GM12878 (cell line): ENCODE measurements around the gene NEFH. TPM values are rescaled to one million over a fixed set of nuclear protein-coding genes. Genes with fewer than 3 reads are reported as not detected.
A peak's percentile ranks its signal among the peaks of the same experiment; 100 is the strongest.

Experiments
- ATAC-seq: fragments of 200-7000 bp; cut with Tn5 transposase; 3 replicates; pipeline ENCODE4 v1.9.1; 2020; ENCODE audit warnings: mild to moderate bottlenecking, moderate library complexity
- BruUV-seq: library from RNA; stranded (reverse); fragments of 400-500 nt; replicated peaks from 2 replicates; lab custom pipeline; 2021; lab: Mats Ljungman, UMichigan
- CTCF ChIA-PET: fragments of 300-600 bp; sonication (Branson Sonifier 250); formaldehyde crosslinking; extraction: SDS; loops from one replicate; lab custom pipeline; 2021; ENCODE audit warnings: inconsistent platforms; lab: Yijun Ruan, JAX
- POLR2A ChIA-PET: fragments of 350-600 bp; formaldehyde crosslinking; extraction: SDS; loops from one replicate; lab custom pipeline; 2021; ENCODE audit warnings: inconsistent platforms; lab: Charles Lee
- RAD21 ChIA-PET: fragments of 300-600 bp; sonication (Branson Sonifier 250); formaldehyde crosslinking; loops from one replicate; lab custom pipeline; 2023; ENCODE audit warnings: antibody characterized with exemption; ENCODE audit not compliant: unreplicated experiment; lab: Charles Lee
- SMC1A ChIA-PET: fragments of 300-600 bp; sonication (Branson Sonifier 250); formaldehyde crosslinking; loops from one replicate; lab custom pipeline; 2023; ENCODE audit not compliant: unreplicated experiment, uncharacterized antibody; lab: Charles Lee
- DNase-seq: peaks from one replicate; pipeline ENCODE4 v3.0.0-alpha.2; 2011; ENCODE audit warnings: low read depth, low spot score
- FAIRE-seq: peaks from 3 replicates; lab custom pipeline; 2011; peaks lifted over from hg19 to GRCh38; lab: Jason Lieb, UNC
- H2AFZ ChIP-seq: 2 replicates; pipeline ENCODE4 v1.6.0; 2011; ENCODE audit warnings: low read depth, low read length, control low read depth; ENCODE audit not compliant: control insufficient read depth
- H3K27ac ChIP-seq: 2 replicates; pipeline ENCODE4 v1.5.1; 2011; ENCODE audit warnings: control low read depth; ENCODE audit not compliant: control insufficient read depth, insufficient read depth
- H3K27me3 ChIP-seq, 2 experiments: replicated peaks in 1 of 2; 2 replicates each; pipeline versions ENCODE4 v1.6.0 to v1.6.1; 2011; ENCODE audit warnings: low read length in 1 of 2; ENCODE audit not compliant: control insufficient read depth in 2 of 2, insufficient read depth in 2 of 2
- H3K36me3 ChIP-seq, 2 experiments: 2 replicates each; pipeline ENCODE4 v1.5.1; 2011; ENCODE audit warnings: low read length in 1 of 2; ENCODE audit not compliant: control insufficient read depth in 2 of 2, insufficient read depth in 2 of 2
- H3K4me1 ChIP-seq: 2 replicates; pipeline ENCODE4 v1.6.1; 2011; ENCODE audit warnings: mild to moderate bottlenecking, low read length, moderate library complexity, mixed read lengths; ENCODE audit not compliant: control insufficient read depth, insufficient read depth
- H3K4me2 ChIP-seq: 2 replicates; pipeline ENCODE4 v1.6.0; 2011; ENCODE audit warnings: control low read depth; ENCODE audit not compliant: control insufficient read depth, insufficient read depth
- H3K4me3 ChIP-seq: fragments of 200-600 bp; sonication (generic); 2 replicates; pipeline ENCODE4 v1.5.1; 2016
- H3K79me2 ChIP-seq: 2 replicates; pipeline ENCODE4 v1.6.0; 2011; ENCODE audit warnings: low read length; ENCODE audit not compliant: control insufficient read depth, insufficient read depth
- H3K9ac ChIP-seq: 2 replicates; pipeline ENCODE4 v1.8.0; 2011; ENCODE audit warnings: low read length, control low read depth, mixed read lengths; ENCODE audit not compliant: control insufficient read depth, insufficient read depth
- H3K9me3 ChIP-seq: replicated peaks from 3 replicates; pipeline ENCODE4 v1.5.1; 2011; ENCODE audit warnings: mild to moderate bottlenecking, low read length; ENCODE audit not compliant: control insufficient read depth, insufficient read depth
- H4K20me1 ChIP-seq: 2 replicates; pipeline ENCODE4 v1.6.0; 2011; ENCODE audit not compliant: control insufficient read depth, insufficient read depth
- ATF7 ChIP-seq: fragments of 450-650 bp; IDR thresholded peaks from 2 replicates; pipeline ENCODE4 v1.6.1; 2016; ENCODE audit warnings: low read depth, mild to moderate bottlenecking
- CHD4 ChIP-seq: fragments of 200-600 bp; sonication (generic); IDR thresholded peaks from 2 replicates; pipeline ENCODE4 v1.6.1; 2016; ENCODE audit warnings: mild to moderate bottlenecking
- E2F8 ChIP-seq: fragments of 450-650 bp; IDR thresholded peaks from 2 replicates; pipeline ENCODE4 v1.6.1; 2018; ENCODE audit warnings: mild to moderate bottlenecking, low read depth, moderate library complexity; ENCODE audit not compliant: partially characterized antibody
- EGR1 ChIP-seq, 2 experiments: IDR thresholded peaks; 1 replicate in 1 of 2; 2 replicates in 1 of 2; pipeline ENCODE4 v1.6.1; 2011 to 2012; ENCODE audit warnings: low read depth in 2 of 2, low read length in 2 of 2, borderline replicate concordance in 1 of 2, mild to moderate bottlenecking in 1 of 2, moderate library complexity in 1 of 2
- EP300 ChIP-seq, 2 experiments: fragments of 150-350 bp in 1 of 2; IDR thresholded peaks; 2 replicates each; pipeline ENCODE4 v1.6.1; 2011 to 2012; ENCODE audit warnings: low read depth in 2 of 2, low read length in 2 of 2, borderline replicate concordance in 1 of 2, improper control_type of control experiment in 1 of 2, inconsistent platforms in 1 of 2; ENCODE audit not compliant: control insufficient read depth in 1 of 2
- MEF2B ChIP-seq: fragments of 450-650 bp; IDR thresholded peaks from 2 replicates; pipeline ENCODE4 v1.6.1; 2018; ENCODE audit warnings: mild to moderate bottlenecking, moderate library complexity; ENCODE audit not compliant: partially characterized antibody, poor library complexity, severe bottlenecking
- POU2F2 ChIP-seq: IDR thresholded peaks from 3 replicates; pipeline ENCODE4 v1.6.1; 2011; ENCODE audit warnings: low read depth, mild to moderate bottlenecking, low read length, borderline replicate concordance
- RUNX3 ChIP-seq: IDR thresholded peaks from 2 replicates; pipeline ENCODE4 v1.6.1; 2012; ENCODE audit warnings: low read length, inconsistent platforms
- TBL1XR1 ChIP-seq: IDR thresholded peaks from 2 replicates; pipeline ENCODE4 v1.6.1; 2012; ENCODE audit warnings: low read depth, low read length, improper control_type of control experiment
- TCF3 ChIP-seq: IDR thresholded peaks from 2 replicates; pipeline ENCODE4 v1.6.1; 2012; ENCODE audit warnings: low read depth, mild to moderate bottlenecking, low read length, borderline replicate concordance; ENCODE audit not compliant: insufficient read depth
- ZBTB33 ChIP-seq: fragments of 450-650 bp; IDR thresholded peaks from 2 replicates; pipeline ENCODE4 v1.6.1; 2017; ENCODE audit warnings: mild to moderate bottlenecking
- ZNF217 ChIP-seq: fragments of 450-650 bp; IDR thresholded peaks from 2 replicates; pipeline ENCODE4 v1.6.1; 2017; ENCODE audit warnings: antibody characterized with exemption, mild to moderate bottlenecking
- WGBS: methylation state at CpG from one replicate; pipeline ENCODE4 v1.1.6; 2016; ENCODE audit warnings: low lambda C conversion rate; ENCODE audit not compliant: insufficient replicate concordance, insufficient coverage; ENCODE audit errors: missing lambda C conversion rate; 5-methylcytosine and 5-hydroxymethylcytosine counted together
- in situ Hi-C: fragments of 300-500 bp; cut with MboI; formaldehyde crosslinking; loops from 9 replicates; pipeline ENCODE4 v1.14.3; 2018; ENCODE audit warnings: mixed read lengths
- intact Hi-C: fragments of 100-400 bp; cut with micrococcal nuclease; formaldehyde crosslinking; loops from one replicate; pipeline ENCODE4 v1.14.2; 2022; ENCODE audit not compliant: unreplicated experiment
- polyA plus RNA-seq, 11 experiments: library from polyadenylated mRNA; depleted of rRNA in 4 of 11; unstranded in 6 of 11; stranded (reverse) in 5 of 11; fragments of >200 nt; fragmentation: Nextera tagmentation in 4 of 11; fragmentation: Illumina TruSeq in 1 of 11; extraction: Ambion mirVana in 4 of 11; extraction: Trizol in 1 of 11; gene quantifications; 1 replicate in 1 of 11; 2 replicates in 10 of 11; pipeline versions ENCODE4 v1.2.1 to v1.2.3, GENCODE V29; 2011 to 2016; ENCODE audit warnings: inconsistent platforms in 2 of 11, missing spikeins in 2 of 11, low read depth in 1 of 11
- total RNA-seq, 4 experiments: library from RNA; depleted of rRNA in 3 of 4; stranded (reverse); fragments of >200 nt in 3 of 4; fragmentation: Illumina TruSeq in 1 of 4; extraction: Trizol in 1 of 4; gene quantifications; 2 replicates each; pipeline versions ENCODE4 v1.2.1 to v1.2.3, GENCODE V29; 2013 to 2021

The NEFH gene
- total and polyA plus RNA-seq, 10 of the 15 experiments (the other 5 are each of a cell fraction or from before 2014, with no cell fraction given) = 0.02 to 0.25 (median 0.09) TPM

- POLR2A ChIA-PET = no interaction called here
- TF ChIP-seq MEF2B (peak; percentile 92), TBL1XR1 (0 out of 2 replicates have a peak, but pooled peaks have one; percentile 33), EGR1 (IDR thresholded peaks at IDR 0.05; ENCODE audit: borderline replicate concordance in 1 of 2, low read depth in 2 of 2, low read length in 2 of 2) (peak in 1 of 2 experiments; percentile 54; a peak in 1 of 3 replicates), RUNX3 (peak; percentile 65), ZNF217 (no peak), POU2F2 (peak; percentile 94; the same call in 1 of the 3 replicates)
- SMC1A ChIA-PET = interaction anchor here (0.7 kb wide), 1 partner anchor 10 kb away, joined by 3 read pairs; no protein-coding TSS in a partner anchor
- peak; percentile 20 for DNase-seq
- Histone ChIP-seq H3K27me3 (peaks cover 0 to 3% of the 10 kb centered on the region in 2 experiments; a peak in 3 of 4 replicates), H3K36me3 (no peaks in the 10 kb centered on the region), H3K4me1 (peaks cover 8% of the 10 kb centered on the region; the same call in 1 of the 2 replicates), H3K9ac (no peak overlapping the region), H3K79me2 (no peaks in the 10 kb centered on the region), H3K4me2 (no peak overlapping the region), H3K4me3 (no peak overlapping the region), H3K9me3 (no peaks in the 10 kb centered on the region; the same call in 2 of the 3 replicates), H4K20me1 (no peaks in the 10 kb centered on the region), H2AFZ (no peak overlapping the region), H3K27ac (no peak overlapping the region)
- no TSS peak for BruUV-seq
- WGBS = 2% methylated on average over 8 of the region's 8 CpGs
- intact Hi-C loops = no loop called here
- peak; percentile 91 for ATAC-seq
- no peak for FAIRE-seq
- RAD21 ChIA-PET = interaction anchor here (0.8 kb wide), 1 partner anchor 14 kb away, joined by 3 read pairs; no protein-coding TSS in a partner anchor
- CTCF ChIA-PET = interaction anchor here (0.7 to 1.0 kb wide), 2 partner anchors 78 to 297 kb away, joined by 3 read pairs; partner anchors contain the start of gene THOC5
- in situ Hi-C loops = no loop called here
Measured at GRCh38 chr22:29475550-29475949, 4.5 kb upstream of the NEFH start.

- Histone ChIP-seq H3K36me3 (no peaks in the 10 kb centered on the region), H2AFZ (no peak overlapping the region), H3K27ac (no peak overlapping the region), H3K79me2 (no peaks in the 10 kb centered on the region), H3K9me3 (no peaks in the 10 kb centered on the region; the same call in 2 of the 3 replicates), H3K4me3 (no peak overlapping the region), H3K27me3 (peaks cover 0 to 3% of the 10 kb centered on the region in 2 experiments; a peak in 3 of 4 replicates), H3K9ac (no peak overlapping the region), H4K20me1 (no peaks in the 10 kb centered on the region), H3K4me2 (no peak overlapping the region), H3K4me1 (peaks cover 8% of the 10 kb centered on the region; the same call in 1 of the 2 replicates)
- 2% methylated on average over 6 of the region's 6 CpGs for WGBS
- ATAC-seq (peak; percentile 69), FAIRE-seq (no peak), DNase-seq (no peak)
- ChIA-PET RAD21 (no interaction called here), CTCF (interaction anchor here (1.0 kb wide), 1 partner anchor 77 kb away, joined by 3 read pairs; the partner anchor contains the start of gene THOC5), POLR2A (no interaction called here), SMC1A (no interaction called here)
- no TSS peak for BruUV-seq
- intact Hi-C loops (no loop called here), in situ Hi-C loops (no loop called here)
- no peak for TF ChIP-seq TCF3
- TF ChIP-seq E2F8 = no peak
- no peak for TF ChIP-seq CHD4
- no peak for TF ChIP-seq ATF7
- TF ChIP-seq ZBTB33 = no peak
- no peak for TF ChIP-seq EP300 (IDR thresholded peaks at IDR 0.05; ENCODE audit: borderline replicate concordance in 1 of 2, control insufficient read depth in 1 of 2, low read depth in 2 of 2, low read length in 2 of 2)
Measured at GRCh38 chr22:29476116-29476515, 3.9 kb upstream of the NEFH start.
